ENCODE data around the gene GALNTL6. TPM values are rescaled to one million over a fixed set of nuclear protein-coding genes. Genes with fewer than 3 reads are reported as not detected.

The GALNTL6 gene
- total and polyA plus RNA-seq, 9 of the 15 experiments (the other 6 are each of a cell fraction or from before 2014, with no cell fraction given): 0.18 to 0.50 (median 0.29) TPM

- in situ Hi-C loops (cut with MboI): no loop called here
- Histone ChIP-seq H3K4me2 (ENCODE audit: insufficient read depth, low read length) (no peak overlapping the region), H4K20me1 (replicated peaks; ENCODE audit: control insufficient read depth, insufficient read depth, low read length) (no peaks in the 10 kb centered on the region), H3K4me1 (replicated peaks in 1 of 2; ENCODE audit: control insufficient read depth in 2 of 2, insufficient read depth in 2 of 2, low read length in 2 of 2) (no peaks in the 10 kb centered on the region), H3K36me3 (ENCODE audit: control insufficient read depth, insufficient read depth, low read length) (no peaks in the 10 kb centered on the region), H3K9me1 (ENCODE audit: control insufficient read depth, insufficient read depth, low read length) (no peaks in the 10 kb centered on the region), H3K4me3 (no peak overlapping the region), H3K9ac (ENCODE audit: insufficient read depth in 1 of 2, low read depth in 2 of 2, low read length in 2 of 2) (no peak overlapping the region), H3K79me2 (ENCODE audit: control insufficient read depth, insufficient read depth, low read length) (no peaks in the 10 kb centered on the region), H3K27me3 (ENCODE audit: control insufficient read depth in 2 of 2, insufficient read depth in 2 of 2, low read length in 2 of 2) (no peaks in the 10 kb centered on the region), H3K9me3 (replicated peaks; ENCODE audit: control insufficient read depth, insufficient read depth, low read depth, low read length) (no peaks in the 10 kb centered on the region), H2AFZ (ENCODE audit: low read depth, low read length) (no peak overlapping the region), H3K27ac (ENCODE audit: extremely low read depth, low read depth, low read length) (no peak overlapping the region)
- intact Hi-C loops (cut with micrococcal nuclease): no loop called here
- TF ChIP-seq ZNF184 (CRISPR knock-in tag; IDR thresholded peaks at IDR 0.05) (no peak), ZFP36 (IDR thresholded peaks at IDR 0.05; ENCODE audit: low read depth, low read length, partially characterized antibody) (no peak), ATF3 (IDR thresholded peaks at IDR 0.05) (peak; percentile 35; the same call in 1 of the 2 replicates), ATF3 (CRISPR knock-in tag; conservative IDR thresholded peaks at IDR 0.05) (no peak)
- DNase-seq (ENCODE audit: extremely low read depth in 1 of 4, low spot score in 3 of 4) (no peak), ATAC-seq (no peak), FAIRE-seq (no peak)
- WGBS (ENCODE audit: insufficient coverage, low coverage, missing lambda C conversion rate): 0% methylated on average over 1 of the region's 1 CpG
- ChIA-PET POLR2A (no interaction called here), CTCF (ENCODE audit: low intra/inter-chr PET ratio) (no interaction called here)
- BruUV-seq (replicated peaks): no TSS peak
Observed at GRCh38 chr4:172362569-172362968, 549.4 kb downstream of the GALNTL6 start.

- ATAC-seq (no peak), DNase-seq (ENCODE audit: extremely low read depth in 1 of 4, low spot score in 3 of 4) (no peak), FAIRE-seq (no peak)
- in situ Hi-C loops (cut with MboI): no loop called here
- H3K4me3 ChIP-seq: no peak overlapping the region
- H3K4me2 ChIP-seq (ENCODE audit: insufficient read depth, low read length): no peak overlapping the region
- under 1% methylated on average over 25 of the region's 25 CpGs for WGBS (ENCODE audit: insufficient coverage, low coverage, missing lambda C conversion rate)
- H3K27me3 ChIP-seq (ENCODE audit: control insufficient read depth in 2 of 2, insufficient read depth in 2 of 2, low read length in 2 of 2): no peaks in the 10 kb centered on the region
- intact Hi-C loops (cut with micrococcal nuclease): no loop called here
- no peaks in the 10 kb centered on the region for H4K20me1 ChIP-seq (replicated peaks; ENCODE audit: control insufficient read depth, insufficient read depth, low read length)
- BruUV-seq (replicated peaks): no TSS peak
- ChIA-PET CTCF (ENCODE audit: low intra/inter-chr PET ratio) (no interaction called here), POLR2A (no interaction called here)
- no peak overlapping the region for H2AFZ ChIP-seq (ENCODE audit: low read depth, low read length)
- no peak overlapping the region for H3K27ac ChIP-seq (ENCODE audit: extremely low read depth, low read depth, low read length)
- no peak overlapping the region for H3K9ac ChIP-seq (ENCODE audit: insufficient read depth in 1 of 2, low read depth in 2 of 2, low read length in 2 of 2)
- no peaks in the 10 kb centered on the region for H3K4me1 ChIP-seq (replicated peaks in 1 of 2; ENCODE audit: control insufficient read depth in 2 of 2, insufficient read depth in 2 of 2, low read length in 2 of 2)
- no peaks in the 10 kb centered on the region for H3K79me2 ChIP-seq (ENCODE audit: control insufficient read depth, insufficient read depth, low read length)
- no peaks in the 10 kb centered on the region for H3K9me1 ChIP-seq (ENCODE audit: control insufficient read depth, insufficient read depth, low read length)
- H3K9me3 ChIP-seq (replicated peaks; ENCODE audit: control insufficient read depth, insufficient read depth, low read depth, low read length): no peaks in the 10 kb centered on the region
- H3K36me3 ChIP-seq (ENCODE audit: control insufficient read depth, insufficient read depth, low read length): no peaks in the 10 kb centered on the region
- TF ChIP-seq CXXC5 (CRISPR knock-in tag; IDR thresholded peaks at IDR 0.05) (no peak), RBM14 (IDR thresholded peaks at IDR 0.05; ENCODE audit: borderline replicate concordance, insufficient read depth, low read depth, low read length) (no peak), ZNF561 (CRISPR knock-in tag; conservative IDR thresholded peaks at IDR 0.05) (no peak), POLR2H (tag; IDR thresholded peaks at IDR 0.05; ENCODE audit: low read depth) (no peak), ZNF184 (CRISPR knock-in tag; IDR thresholded peaks at IDR 0.05) (no peak), HOXB6 (CRISPR knock-in tag; IDR thresholded peaks at IDR 0.05; ENCODE audit: borderline replicate concordance) (no peak), CBX1 (IDR thresholded peaks at IDR 0.05; ENCODE audit: low read depth) (no peak), STAG1 (CRISPR knock-in tag; IDR thresholded peaks at IDR 0.05; ENCODE audit: borderline replicate concordance) (no peak), ZNF551 (CRISPR knock-in tag; IDR thresholded peaks at IDR 0.05) (no peak)
- TF ChIP-seq, protein P1, sequence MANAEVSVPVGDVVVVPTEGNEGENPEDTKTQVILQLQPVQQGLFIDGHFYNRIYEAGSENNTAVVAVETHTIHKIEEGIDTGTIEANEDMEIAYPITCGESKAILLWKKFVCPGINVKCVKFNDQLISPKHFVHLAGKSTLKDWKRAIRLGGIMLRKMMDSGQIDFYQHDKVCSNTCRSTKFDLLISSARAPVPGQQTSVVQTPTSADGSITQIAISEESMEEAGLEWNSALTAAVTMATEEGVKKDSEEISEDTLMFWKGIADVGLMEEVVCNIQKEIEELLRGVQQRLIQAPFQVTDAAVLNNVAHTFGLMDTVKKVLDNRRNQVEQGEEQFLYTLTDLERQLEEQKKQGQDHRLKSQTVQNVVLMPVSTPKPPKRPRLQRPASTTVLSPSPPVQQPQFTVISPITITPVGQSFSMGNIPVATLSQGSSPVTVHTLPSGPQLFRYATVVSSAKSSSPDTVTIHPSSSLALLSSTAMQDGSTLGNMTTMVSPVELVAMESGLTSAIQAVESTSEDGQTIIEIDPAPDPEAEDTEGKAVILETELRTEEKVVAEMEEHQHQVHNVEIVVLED (CRISPR knock-in tag; IDR thresholded peaks at IDR 0.05): no peak
- TF ChIP-seq, protein P2, sequence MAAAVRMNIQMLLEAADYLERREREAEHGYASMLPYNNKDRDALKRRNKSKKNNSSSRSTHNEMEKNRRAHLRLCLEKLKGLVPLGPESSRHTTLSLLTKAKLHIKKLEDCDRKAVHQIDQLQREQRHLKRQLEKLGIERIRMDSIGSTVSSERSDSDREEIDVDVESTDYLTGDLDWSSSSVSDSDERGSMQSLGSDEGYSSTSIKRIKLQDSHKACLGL (CRISPR knock-in tag; IDR thresholded peaks at IDR 0.05; ENCODE audit: borderline replicate concordance, poor library complexity, severe bottlenecking): no peak
Observed at GRCh38 chr4:172369471-172369959, 556.3 kb downstream of the GALNTL6 start.

All from K562 (cell line).